ENCODE results near the gene PDE4D.

PDE4D gene

DNA sequence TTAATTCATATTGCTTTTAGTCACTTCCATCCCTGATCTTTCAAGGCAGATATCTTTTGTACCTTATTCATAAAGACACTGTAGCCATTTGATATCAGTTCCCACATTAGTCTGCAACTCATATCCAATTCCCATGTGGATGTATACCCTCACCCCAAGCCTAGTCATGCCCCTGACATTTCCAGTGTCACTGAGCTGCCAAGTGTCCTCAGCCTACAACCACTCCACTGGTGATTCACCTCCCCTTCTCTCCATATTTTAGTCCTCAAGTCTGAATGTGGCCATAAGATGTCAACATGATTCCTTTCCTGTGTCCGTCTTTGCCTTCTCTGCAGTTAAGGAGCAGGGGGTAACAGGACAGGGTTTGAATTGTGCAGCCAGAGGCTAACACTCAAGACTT is 963.8 kb downstream of the PDE4D start:
- no peaks in the 10 kb centered on the region for H3K36me3 ChIP-seq (ENCODE audit: insufficient read depth, low read length)
- no peaks in the 10 kb centered on the region for H3K9me3 ChIP-seq (ENCODE audit: low read length)
- H3K27ac ChIP-seq (ENCODE audit: low read depth, low read length), result no peak overlapping the region
- H3K4me3 ChIP-seq (ENCODE audit: low read depth in 1 of 2, low read length in 2 of 2), result no peak overlapping the region
- no peaks in the 10 kb centered on the region for H3K27me3 ChIP-seq (ENCODE audit: control insufficient read depth in 1 of 2, insufficient read depth in 2 of 2, low read length in 2 of 2)
- H3K9ac ChIP-seq (ENCODE audit: low read length), result no peak overlapping the region
- H3K4me1 ChIP-seq (ENCODE audit: insufficient read depth, low read length), result peaks cover 8% of the 10 kb centered on the region

GRCh38 chr5:58927938-58928337 is 965.6 kb downstream of the PDE4D start:
- Histone ChIP-seq H3K27me3 (ENCODE audit: control insufficient read depth in 1 of 2, insufficient read depth in 2 of 2, low read length in 2 of 2) (no peaks in the 10 kb centered on the region), H3K27ac (ENCODE audit: low read depth, low read length) (no peak overlapping the region), H3K4me3 (ENCODE audit: low read depth in 1 of 2, low read length in 2 of 2) (no peak overlapping the region), H3K9me3 (ENCODE audit: low read length) (no peaks in the 10 kb centered on the region), H3K9ac (ENCODE audit: low read length) (no peak overlapping the region), H3K36me3 (ENCODE audit: insufficient read depth, low read length) (no peaks in the 10 kb centered on the region), H3K4me1 (ENCODE audit: insufficient read depth, low read length) (peaks cover 15% of the 10 kb centered on the region)

DNA sequence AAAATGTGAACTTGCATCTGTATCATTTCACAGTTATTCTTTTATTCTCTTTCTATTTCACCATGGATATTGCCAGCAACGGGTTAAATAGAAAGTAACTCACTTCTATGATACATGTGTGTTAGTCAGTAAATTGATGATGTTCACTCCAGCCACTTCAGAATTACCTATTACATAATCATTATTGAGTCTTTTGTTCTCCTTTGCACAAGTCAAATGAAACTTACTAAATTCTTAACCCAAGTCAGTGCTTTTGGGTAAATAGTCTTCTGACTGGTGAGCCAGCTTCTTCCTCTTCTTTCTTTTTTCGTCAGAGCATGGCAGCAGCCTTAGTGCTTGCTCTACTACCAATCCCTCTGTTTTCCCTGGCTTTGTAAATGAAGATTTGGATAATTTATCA is 966.3 kb downstream of the PDE4D start:
- peaks cover 16% of the 10 kb centered on the region for H3K4me1 ChIP-seq (ENCODE audit: insufficient read depth, low read length)
- no peak overlapping the region for H3K27ac ChIP-seq (ENCODE audit: low read depth, low read length)
- no peaks in the 10 kb centered on the region for H3K27me3 ChIP-seq (ENCODE audit: control insufficient read depth in 1 of 2, insufficient read depth in 2 of 2, low read length in 2 of 2)
- H3K4me3 ChIP-seq (ENCODE audit: low read depth in 1 of 2, low read length in 2 of 2), result no peak overlapping the region
- no peaks in the 10 kb centered on the region for H3K36me3 ChIP-seq (ENCODE audit: insufficient read depth, low read length)
- no peak overlapping the region for H3K9ac ChIP-seq (ENCODE audit: low read length)
- no peaks in the 10 kb centered on the region for H3K9me3 ChIP-seq (ENCODE audit: low read length)

GRCh38 chr5:58926541-58926935 is 967.0 kb downstream of the PDE4D start:
- Histone ChIP-seq H3K36me3 (ENCODE audit: insufficient read depth, low read length) (no peaks in the 10 kb centered on the region), H3K4me1 (ENCODE audit: insufficient read depth, low read length) (peaks cover 20% of the 10 kb centered on the region), H3K9ac (ENCODE audit: low read length) (no peak overlapping the region), H3K4me3 (ENCODE audit: low read depth in 1 of 2, low read length in 2 of 2) (no peak overlapping the region), H3K27ac (ENCODE audit: low read depth, low read length) (no peak overlapping the region), H3K9me3 (ENCODE audit: low read length) (no peaks in the 10 kb centered on the region), H3K27me3 (ENCODE audit: control insufficient read depth in 1 of 2, insufficient read depth in 2 of 2, low read length in 2 of 2) (no peaks in the 10 kb centered on the region)

DNA sequence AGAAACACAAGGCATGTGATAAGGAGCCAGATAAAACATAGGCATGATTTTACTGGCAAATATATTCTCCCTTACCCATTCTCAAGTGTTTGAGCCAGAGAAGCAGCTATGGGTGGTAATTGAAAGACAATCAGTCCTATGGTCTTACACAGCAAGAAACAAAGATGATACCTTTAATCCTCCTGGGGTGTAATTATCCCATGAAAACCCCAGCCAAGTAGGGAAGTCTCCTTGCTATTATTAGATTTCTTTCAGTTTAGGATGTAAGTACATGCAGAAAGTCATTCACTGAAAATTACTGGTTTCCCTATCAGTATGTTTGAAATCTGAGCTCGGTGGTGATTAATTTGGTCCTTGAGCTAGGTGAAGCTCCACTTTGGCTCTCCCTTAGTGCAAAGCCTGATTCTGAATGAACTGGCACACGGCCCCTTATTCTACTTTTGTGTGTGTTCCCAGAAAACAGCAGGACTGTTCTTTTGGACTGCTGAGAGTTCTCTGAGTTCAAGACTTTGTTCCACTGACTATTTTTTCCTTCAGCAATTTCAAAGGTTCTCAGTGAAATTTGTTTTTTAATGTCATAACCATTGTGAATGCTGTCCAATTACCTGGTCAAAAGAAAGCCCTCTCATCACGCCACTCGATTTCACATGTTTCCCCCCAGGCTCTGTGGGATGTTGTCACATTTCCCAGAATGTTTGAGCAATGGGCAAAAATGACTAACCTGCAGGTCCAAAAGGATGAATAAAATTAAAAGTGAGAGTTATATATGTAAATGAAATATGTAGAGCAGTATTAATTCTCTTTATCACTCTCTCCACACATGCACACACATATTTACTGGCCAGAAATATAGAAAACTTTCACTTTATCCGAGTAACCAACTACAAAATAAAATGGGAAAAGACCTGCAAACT is 967.6 kb downstream of the PDE4D start:
- Histone ChIP-seq H3K4me3 (ENCODE audit: low read depth in 1 of 2, low read length in 2 of 2) (no peak overlapping the region), H3K27ac (ENCODE audit: low read depth, low read length) (no peak overlapping the region), H3K27me3 (ENCODE audit: control insufficient read depth in 1 of 2, insufficient read depth in 2 of 2, low read length in 2 of 2) (no peaks in the 10 kb centered on the region), H3K9me3 (ENCODE audit: low read length) (no peaks in the 10 kb centered on the region), H3K36me3 (ENCODE audit: insufficient read depth, low read length) (no peaks in the 10 kb centered on the region), H3K9ac (ENCODE audit: low read length) (no peak overlapping the region), H3K4me1 (ENCODE audit: insufficient read depth, low read length) (peaks cover 25% of the 10 kb centered on the region)

- no peak overlapping the region for H3K9ac ChIP-seq (ENCODE audit: low read length)
- H3K4me1 ChIP-seq (ENCODE audit: insufficient read depth, low read length), result peaks cover 29% of the 10 kb centered on the region
- no peaks in the 10 kb centered on the region for H3K36me3 ChIP-seq (ENCODE audit: insufficient read depth, low read length)
- no peaks in the 10 kb centered on the region for H3K27me3 ChIP-seq (ENCODE audit: control insufficient read depth in 1 of 2, insufficient read depth in 2 of 2, low read length in 2 of 2)
- H3K4me3 ChIP-seq (ENCODE audit: low read depth in 1 of 2, low read length in 2 of 2), result no peak overlapping the region
- H3K9me3 ChIP-seq (ENCODE audit: low read length), result no peaks in the 10 kb centered on the region
- no peak overlapping the region for H3K27ac ChIP-seq (ENCODE audit: low read depth, low read length)
Observed at GRCh38 chr5:58924306-58924705, 969.2 kb downstream of the PDE4D start.

GRCh38 chr5:58923355-58923754 is 970.2 kb downstream of the PDE4D start:
- H3K9ac ChIP-seq (ENCODE audit: low read length), result no peak overlapping the region
- H3K27me3 ChIP-seq (ENCODE audit: control insufficient read depth in 1 of 2, insufficient read depth in 2 of 2, low read length in 2 of 2), result no peaks in the 10 kb centered on the region
- H3K27ac ChIP-seq (ENCODE audit: low read depth, low read length), result no peak overlapping the region
- H3K9me3 ChIP-seq (ENCODE audit: low read length), result no peaks in the 10 kb centered on the region
- no peak overlapping the region for H3K4me3 ChIP-seq (ENCODE audit: low read depth in 1 of 2, low read length in 2 of 2)
- H3K4me1 ChIP-seq (ENCODE audit: insufficient read depth, low read length), result peaks cover 29% of the 10 kb centered on the region
- no peaks in the 10 kb centered on the region for H3K36me3 ChIP-seq (ENCODE audit: insufficient read depth, low read length)

- no peak overlapping the region for H3K9ac ChIP-seq (ENCODE audit: low read length)
- H3K27ac ChIP-seq (ENCODE audit: low read depth, low read length), result peak overlapping the region; percentile 53
- peaks cover 29% of the 10 kb centered on the region for H3K4me1 ChIP-seq (ENCODE audit: insufficient read depth, low read length)
- no peak overlapping the region for H3K4me3 ChIP-seq (ENCODE audit: low read depth in 1 of 2, low read length in 2 of 2)
- no peaks in the 10 kb centered on the region for H3K36me3 ChIP-seq (ENCODE audit: insufficient read depth, low read length)
- H3K9me3 ChIP-seq (ENCODE audit: low read length), result no peaks in the 10 kb centered on the region
- H3K27me3 ChIP-seq (ENCODE audit: control insufficient read depth in 1 of 2, insufficient read depth in 2 of 2, low read length in 2 of 2), result no peaks in the 10 kb centered on the region
Observed at GRCh38 chr5:58922461-58923171, 970.9 kb downstream of the PDE4D start.

- Histone ChIP-seq H3K4me1 (ENCODE audit: insufficient read depth, low read length) (peaks cover 28% of the 10 kb centered on the region), H3K27ac (ENCODE audit: low read depth, low read length) (peak overlapping the region; percentile 43), H3K36me3 (ENCODE audit: insufficient read depth, low read length) (no peaks in the 10 kb centered on the region), H3K4me3 (ENCODE audit: low read depth in 1 of 2, low read length in 2 of 2) (no peak overlapping the region), H3K9me3 (ENCODE audit: low read length) (no peaks in the 10 kb centered on the region), H3K27me3 (ENCODE audit: control insufficient read depth in 1 of 2, insufficient read depth in 2 of 2, low read length in 2 of 2) (no peaks in the 10 kb centered on the region), H3K9ac (ENCODE audit: low read length) (no peak overlapping the region)
Observed at GRCh38 chr5:58921159-58921558, 972.4 kb downstream of the PDE4D start.

- Histone ChIP-seq H3K4me3 (ENCODE audit: low read depth in 1 of 2, low read length in 2 of 2) (no peak overlapping the region), H3K27ac (ENCODE audit: low read depth, low read length) (no peak overlapping the region), H3K4me1 (ENCODE audit: insufficient read depth, low read length) (peaks cover 21% of the 10 kb centered on the region)
Observed at GRCh38 chr5:58919833-58920232, 973.7 kb downstream of the PDE4D start.

More at GRCh38 chr5:58919833-58920232, 973.7 kb downstream of the PDE4D start:
- no peaks in the 10 kb centered on the region for H3K27me3 ChIP-seq (ENCODE audit: control insufficient read depth in 1 of 2, insufficient read depth in 2 of 2, low read length in 2 of 2)
- H3K9me3 ChIP-seq (ENCODE audit: low read length), result no peaks in the 10 kb centered on the region
- no peaks in the 10 kb centered on the region for H3K36me3 ChIP-seq (ENCODE audit: insufficient read depth, low read length)
- H3K9ac ChIP-seq (ENCODE audit: low read length), result no peak overlapping the region

Data from muscle layer of colon (tissue), 2 donors.